ENCODE measurements around the gene CYTH1.

DNA sequence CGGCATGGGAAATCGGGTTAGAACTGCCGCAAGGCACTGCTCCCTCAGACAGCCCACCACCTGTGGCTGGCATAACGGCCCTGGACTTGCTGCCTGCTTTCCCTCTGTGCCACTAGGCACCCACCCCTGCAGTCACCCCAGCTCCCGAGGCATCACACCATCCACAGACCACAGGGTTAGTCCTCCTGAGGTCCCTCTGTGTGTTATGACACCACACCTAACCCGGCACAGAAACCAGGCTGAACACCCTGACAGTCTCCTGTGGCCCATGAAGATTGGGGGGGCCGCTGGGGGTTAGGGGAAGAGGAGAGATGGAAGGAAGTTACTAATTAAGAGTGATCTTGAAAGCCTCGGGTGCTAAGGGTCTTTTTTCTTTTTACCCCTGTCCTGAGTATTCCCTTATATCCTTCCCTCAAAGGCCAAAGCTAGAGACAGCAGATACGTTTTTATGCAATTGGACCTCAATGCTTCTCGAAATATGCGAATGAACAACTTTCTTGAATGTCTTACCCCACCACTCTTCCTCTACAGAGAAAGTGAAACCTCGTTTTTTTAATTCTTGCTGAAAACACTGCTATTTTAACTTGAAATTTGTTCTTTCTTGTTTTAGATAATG lies 7.0 kb downstream of the CYTH1 start:
- TF ChIP-seq, protein P1, sequence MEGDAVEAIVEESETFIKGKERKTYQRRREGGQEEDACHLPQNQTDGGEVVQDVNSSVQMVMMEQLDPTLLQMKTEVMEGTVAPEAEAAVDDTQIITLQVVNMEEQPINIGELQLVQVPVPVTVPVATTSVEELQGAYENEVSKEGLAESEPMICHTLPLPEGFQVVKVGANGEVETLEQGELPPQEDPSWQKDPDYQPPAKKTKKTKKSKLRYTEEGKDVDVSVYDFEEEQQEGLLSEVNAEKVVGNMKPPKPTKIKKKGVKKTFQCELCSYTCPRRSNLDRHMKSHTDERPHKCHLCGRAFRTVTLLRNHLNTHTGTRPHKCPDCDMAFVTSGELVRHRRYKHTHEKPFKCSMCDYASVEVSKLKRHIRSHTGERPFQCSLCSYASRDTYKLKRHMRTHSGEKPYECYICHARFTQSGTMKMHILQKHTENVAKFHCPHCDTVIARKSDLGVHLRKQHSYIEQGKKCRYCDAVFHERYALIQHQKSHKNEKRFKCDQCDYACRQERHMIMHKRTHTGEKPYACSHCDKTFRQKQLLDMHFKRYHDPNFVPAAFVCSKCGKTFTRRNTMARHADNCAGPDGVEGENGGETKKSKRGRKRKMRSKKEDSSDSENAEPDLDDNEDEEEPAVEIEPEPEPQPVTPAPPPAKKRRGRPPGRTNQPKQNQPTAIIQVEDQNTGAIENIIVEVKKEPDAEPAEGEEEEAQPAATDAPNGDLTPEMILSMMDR (IDR thresholded peaks at IDR 0.05), result no peak
- no peak for TF ChIP-seq POLR2A (IDR thresholded peaks at IDR 0.05)

Measured in Peyer's patch (tissue), 4 donors.